Measurements from ENCODE around the gene MYH11.
"Not testable (repeated sequence)": the region's sequence is repeated elsewhere in the genome, so short reads cannot be mapped to it uniquely, and the experiment has no call there.

Gene MYH11

GRCh38 chr16:15836965-15837611, 19.7 kb downstream of the MYH11 start:
- DNase-seq = no peak

- no peak for DNase-seq
Measured at GRCh38 chr16:15836074-15836473, 20.8 kb downstream of the MYH11 start.

GRCh38 chr16:15835136-15835878, 21.5 kb downstream of the MYH11 start:
- DNase-seq = no peak

- no peak for DNase-seq
Measured at GRCh38 chr16:15834502-15834901, 22.3 kb downstream of the MYH11 start.

GRCh38 chr16:15833541-15833940, 23.3 kb downstream of the MYH11 start:
- no peak for DNase-seq

- DNase-seq = no peak
Measured at GRCh38 chr16:15832241-15832640, 24.6 kb downstream of the MYH11 start.

GRCh38 chr16:15830832-15831451, 25.9 kb downstream of the MYH11 start:
- no peak for DNase-seq

GRCh38 chr16:15829460-15829859, 27.4 kb downstream of the MYH11 start:
- DNase-seq = no peak

GRCh38 chr16:15827709-15828343, 29.0 kb downstream of the MYH11 start:
- DNase-seq = no peak

- no peak for DNase-seq
Measured at GRCh38 chr16:15827299-15827698, 29.5 kb downstream of the MYH11 start.

- DNase-seq = no peak
Measured at GRCh38 chr16:15825750-15826305, 31.0 kb downstream of the MYH11 start.

- no peak for DNase-seq
Measured at GRCh38 chr16:15822957-15823356, 33.9 kb downstream of the MYH11 start.

- DNase-seq = no peak
Measured at GRCh38 chr16:15820837-15821236, 36.0 kb downstream of the MYH11 start.

GRCh38 chr16:15819046-15819445, 37.8 kb downstream of the MYH11 start:
- DNase-seq = no peak

GRCh38 chr16:15817446-15817845, 39.4 kb downstream of the MYH11 start:
- DNase-seq = no peak

- DNase-seq = no peak
Measured at GRCh38 chr16:15816228-15816627, 40.6 kb downstream of the MYH11 start.

- DNase-seq = not testable (repeated sequence)
Measured at GRCh38 chr16:15812401-15812750, 44.5 kb downstream of the MYH11 start.

GRCh38 chr16:15811481-15812400, 45.1 kb downstream of the MYH11 start:
- DNase-seq = no peak

GRCh38 chr16:15810949-15811348, 45.9 kb downstream of the MYH11 start:
- DNase-seq = no peak

- no peak for DNase-seq
Measured at GRCh38 chr16:15810411-15810810, 46.4 kb downstream of the MYH11 start.

- not testable (repeated sequence) for DNase-seq
Measured at GRCh38 chr16:15809297-15809696, 47.5 kb downstream of the MYH11 start.

- no peak for DNase-seq
Measured at GRCh38 chr16:15808071-15808470, 48.8 kb downstream of the MYH11 start.

All from amniotic stem cell (primary cell).